A549 (cell line): Measurements from ENCODE around the gene SH3PXD2B. TPM values are rescaled to one million over a fixed set of nuclear protein-coding genes. Genes with fewer than 3 reads are reported as not detected.

Source experiments
- ATAC-seq, 2 experiments: fragments of 200-7000 bp in 1 of 2; fragments of >200 bp in 1 of 2; cut with Nextera tagmentation in 1 of 2; cut with Tn5 transposase in 1 of 2; 3 replicates each; pipeline versions ENCODE4 v1.8.0 to v1.9.1; 2018 to 2020; ENCODE audit warnings: mild to moderate bottlenecking in 1 of 2, moderate library complexity in 1 of 2
- CTCF ChIA-PET: fragments of 300-600 bp; sonication (Branson Sonifier 250); formaldehyde crosslinking; extraction: SDS; loops from one replicate; lab custom pipeline; 2021; ENCODE audit warnings: antibody characterized with exemption, inconsistent platforms; lab: Yijun Ruan, JAX
- POLR2A ChIA-PET: fragments of 350-600 bp; formaldehyde crosslinking; extraction: SDS; loops from one replicate; lab custom pipeline; 2021; ENCODE audit warnings: antibody characterized with exemption, inconsistent platforms; lab: Yijun Ruan, JAX
- DNase-seq, 2 experiments: peaks; one replicate each; pipeline versions ENCODE4 v3.0.0 to v3.0.0-alpha.2; 2011 to 2016; ENCODE audit warnings: low read depth in 1 of 2, low spot score in 1 of 2
- FAIRE-seq: peaks from 2 replicates; lab custom pipeline; 2011; peaks lifted over from hg19 to GRCh38; lab: Jason Lieb, UNC
- H3K27ac ChIP-seq, 2 experiments: fragments of >200 bp; sonication (Bioruptor Twin); formaldehyde crosslinking; 3 replicates each; pipeline ENCODE4 v1.5.1; 2016 to 2017
- H3K4me1 ChIP-seq: fragments of >200 bp; sonication (Bioruptor Twin); formaldehyde crosslinking; 3 replicates; pipeline ENCODE4 v1.6.1; 2016
- H3K4me2 ChIP-seq: fragments of >200 bp; sonication (Bioruptor Twin); formaldehyde crosslinking; 3 replicates; pipeline ENCODE4 v1.6.1; 2016
- H3K4me3 ChIP-seq: fragments of >200 bp; sonication (Bioruptor Twin); formaldehyde crosslinking; 3 replicates; pipeline ENCODE4 v1.5.1; 2016
- H3K9me3 ChIP-seq: fragments of >200 bp; sonication (Bioruptor Twin); formaldehyde crosslinking; 3 replicates; pipeline ENCODE4 v1.6.1; 2016
- EHF ChIP-seq: fragments of 250-450 bp; sonication (Bioruptor Pico); IDR thresholded peaks from 2 replicates; pipeline ENCODE4 v1.5.0; 2020; ENCODE audit warnings: mild to moderate bottlenecking
- ESRRA ChIP-seq: fragments of 150-350 bp; IDR thresholded peaks from 2 replicates; pipeline ENCODE4 v1.6.1; 2014; ENCODE audit warnings: mild to moderate bottlenecking, low read length, borderline replicate concordance
- HEYL ChIP-seq: fragments of 250-450 bp; sonication (Bioruptor Pico); IDR thresholded peaks from 2 replicates; pipeline ENCODE4 v1.8.0; 2021; ENCODE audit warnings: mild to moderate bottlenecking, moderate library complexity
- HOXA7 ChIP-seq: fragments of 250-450 bp; sonication (Bioruptor Pico); IDR thresholded peaks from 2 replicates; pipeline ENCODE4 v1.5.0; 2020; ENCODE audit warnings: mild to moderate bottlenecking, moderate library complexity
- HOXB13 ChIP-seq: fragments of 250-450 bp; sonication (Bioruptor Pico); IDR thresholded peaks from 2 replicates; pipeline ENCODE4 v1.5.0; 2020; ENCODE audit warnings: low read depth, mild to moderate bottlenecking, moderate library complexity
- JUNB ChIP-seq: fragments of >200 bp; sonication (Bioruptor Twin); formaldehyde crosslinking; IDR thresholded peaks from 2 replicates; pipeline ENCODE4 v1.6.1; 2016
- KDM5A ChIP-seq: fragments of 200-600 bp; sonication (generic); IDR thresholded peaks from 2 replicates; pipeline ENCODE4 v1.6.1; 2016; ENCODE audit warnings: antibody characterized with exemption, mild to moderate bottlenecking
- MYC ChIP-seq: IDR thresholded peaks from 2 replicates; pipeline ENCODE4 v1.6.1; 2012; ENCODE audit warnings: mild to moderate bottlenecking, inconsistent platforms, low read length, improper control_type of control experiment, borderline replicate concordance
- NFE2L2 ChIP-seq: fragments of 150-350 bp; conservative IDR thresholded peaks from 2 replicates; pipeline ENCODE4 v1.6.1; 2014; ENCODE audit warnings: low read length
- NPAS2 ChIP-seq: fragments of 250-450 bp; sonication (Bioruptor Pico); IDR thresholded peaks from 2 replicates; pipeline ENCODE4 v1.8.0; 2022; ENCODE audit warnings: mild to moderate bottlenecking, moderate library complexity, borderline replicate concordance
- NR3C1 ChIP-seq: fragments of >200 bp; sonication (Bioruptor Twin); formaldehyde crosslinking; IDR thresholded peaks from 3 replicates; pipeline ENCODE4 v1.6.1; 2017
- PHF8 ChIP-seq: fragments of 200-600 bp; sonication (generic); IDR thresholded peaks from 2 replicates; pipeline ENCODE4 v1.6.1; 2016; ENCODE audit warnings: low read depth, mild to moderate bottlenecking, antibody characterized with exemption, moderate library complexity, borderline replicate concordance
- RAD21 ChIP-seq, 2 experiments: fragments of >200 bp in 1 of 2; sonication (Bioruptor Twin) in 1 of 2; formaldehyde crosslinking in 1 of 2; IDR thresholded peaks in 1 of 2; conservative IDR thresholded peaks in 1 of 2; 2 replicates in 1 of 2; 3 replicates in 1 of 2; pipeline ENCODE4 v1.6.1; 2012 to 2018; ENCODE audit warnings: inconsistent platforms in 1 of 2
- RCOR1 ChIP-seq: fragments of 150-350 bp; IDR thresholded peaks from 2 replicates; pipeline ENCODE4 v1.6.1; 2014; ENCODE audit warnings: antibody characterized with exemption, low read length, low read depth
- SREBF2 ChIP-seq: fragments of 450-650 bp; IDR thresholded peaks from 2 replicates; pipeline ENCODE4 v1.6.1; 2014; ENCODE audit warnings: mild to moderate bottlenecking, moderate library complexity
- TP53 ChIP-seq: fragments of 250-450 bp; sonication (Bioruptor Pico); IDR thresholded peaks from 2 replicates; pipeline ENCODE4 v1.5.0; 2021; ENCODE audit warnings: mild to moderate bottlenecking, moderate library complexity
- WGBS: methylation state at CpG from one replicate; pipeline ENCODE4 v1.1.6; 2017; ENCODE audit errors: missing lambda C conversion rate; 5-methylcytosine and 5-hydroxymethylcytosine counted together
- polyA plus RNA-seq, 4 experiments: library from polyadenylated mRNA; depleted of rRNA in 3 of 4; stranded (reverse); fragments of >200 nt; fragmentation: RNase III in 1 of 4; extraction: RNeasy Plus Mini Kit Qiagen cat#74134 plus additional on column Dnase treatment in 1 of 4; gene quantifications; 2 replicates in 3 of 4; 3 replicates in 1 of 4; pipeline ENCODE4 v1.2.3, GENCODE V29; 2011 to 2017
- TF ChIP-seq, protein P1 (sequence below): fragments of 200-600 bp; sonication (generic); IDR thresholded peaks from 2 replicates; pipeline ENCODE4 v1.6.1; 2016; ENCODE audit warnings: antibody characterized with exemption, mild to moderate bottlenecking, moderate library complexity
- TF ChIP-seq, protein P2 (sequence below): fragments of 450-650 bp; IDR thresholded peaks from 2 replicates; pipeline ENCODE4 v1.6.1; 2014; ENCODE audit warnings: antibody characterized with exemption
- TF ChIP-seq, protein P3 (sequence below): IDR thresholded peaks from 2 replicates; pipeline ENCODE4 v1.6.1; 2012
- TF ChIP-seq, protein P4 (sequence below): IDR thresholded peaks from 2 replicates; pipeline ENCODE4 v1.6.1; 2012
- TF ChIP-seq, protein P5 (sequence below): fragments of 150-350 bp; IDR thresholded peaks from 2 replicates; pipeline ENCODE4 v1.6.1; 2014; ENCODE audit warnings: low read depth, mild to moderate bottlenecking, low read length
- TF ChIP-seq, protein P6 (sequence below): IDR thresholded peaks from 2 replicates; pipeline ENCODE4 v1.6.1; 2012; ENCODE audit warnings: low read depth, borderline replicate concordance

Gene SH3PXD2B
- polyA plus RNA-seq, 2 of the 4 experiments (the other 2 are of a cell fraction), result 15.1 to 15.5 TPM

DNA sequence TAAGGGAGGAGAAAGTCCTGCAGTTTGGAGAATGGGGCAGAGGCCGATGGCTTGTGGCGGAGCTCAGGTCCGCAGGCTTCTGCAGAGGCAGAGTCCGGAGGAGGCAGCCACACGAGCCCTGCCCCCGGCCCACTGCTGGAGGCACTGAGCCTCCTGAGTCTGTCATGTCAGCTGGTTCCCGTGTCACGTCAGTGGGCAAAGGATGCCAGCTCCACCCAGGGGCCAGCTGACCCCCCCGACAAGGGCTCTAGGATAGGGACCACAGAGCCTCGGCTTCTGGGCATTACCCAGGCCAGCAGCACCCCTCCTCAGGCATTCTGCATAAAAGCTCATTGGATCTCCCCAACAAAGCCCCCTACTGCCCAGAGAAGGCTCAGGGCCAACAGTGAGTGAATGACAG lies 8.5 kb downstream of the SH3PXD2B start (continued):
- TF ChIP-seq, protein P1, sequence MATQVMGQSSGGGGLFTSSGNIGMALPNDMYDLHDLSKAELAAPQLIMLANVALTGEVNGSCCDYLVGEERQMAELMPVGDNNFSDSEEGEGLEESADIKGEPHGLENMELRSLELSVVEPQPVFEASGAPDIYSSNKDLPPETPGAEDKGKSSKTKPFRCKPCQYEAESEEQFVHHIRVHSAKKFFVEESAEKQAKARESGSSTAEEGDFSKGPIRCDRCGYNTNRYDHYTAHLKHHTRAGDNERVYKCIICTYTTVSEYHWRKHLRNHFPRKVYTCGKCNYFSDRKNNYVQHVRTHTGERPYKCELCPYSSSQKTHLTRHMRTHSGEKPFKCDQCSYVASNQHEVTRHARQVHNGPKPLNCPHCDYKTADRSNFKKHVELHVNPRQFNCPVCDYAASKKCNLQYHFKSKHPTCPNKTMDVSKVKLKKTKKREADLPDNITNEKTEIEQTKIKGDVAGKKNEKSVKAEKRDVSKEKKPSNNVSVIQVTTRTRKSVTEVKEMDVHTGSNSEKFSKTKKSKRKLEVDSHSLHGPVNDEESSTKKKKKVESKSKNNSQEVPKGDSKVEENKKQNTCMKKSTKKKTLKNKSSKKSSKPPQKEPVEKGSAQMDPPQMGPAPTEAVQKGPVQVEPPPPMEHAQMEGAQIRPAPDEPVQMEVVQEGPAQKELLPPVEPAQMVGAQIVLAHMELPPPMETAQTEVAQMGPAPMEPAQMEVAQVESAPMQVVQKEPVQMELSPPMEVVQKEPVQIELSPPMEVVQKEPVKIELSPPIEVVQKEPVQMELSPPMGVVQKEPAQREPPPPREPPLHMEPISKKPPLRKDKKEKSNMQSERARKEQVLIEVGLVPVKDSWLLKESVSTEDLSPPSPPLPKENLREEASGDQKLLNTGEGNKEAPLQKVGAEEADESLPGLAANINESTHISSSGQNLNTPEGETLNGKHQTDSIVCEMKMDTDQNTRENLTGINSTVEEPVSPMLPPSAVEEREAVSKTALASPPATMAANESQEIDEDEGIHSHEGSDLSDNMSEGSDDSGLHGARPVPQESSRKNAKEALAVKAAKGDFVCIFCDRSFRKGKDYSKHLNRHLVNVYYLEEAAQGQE, result no peak
- TF ChIP-seq RAD21 (conservative IDR thresholded peaks at IDR 0.05 in 1 of 2, IDR thresholded peaks at IDR 0.05 in 1 of 2) (no peak), NPAS2 (CRISPR knock-in tag) (no peak), EHF (CRISPR knock-in tag) (no peak)
- TF ChIP-seq, protein P2, sequence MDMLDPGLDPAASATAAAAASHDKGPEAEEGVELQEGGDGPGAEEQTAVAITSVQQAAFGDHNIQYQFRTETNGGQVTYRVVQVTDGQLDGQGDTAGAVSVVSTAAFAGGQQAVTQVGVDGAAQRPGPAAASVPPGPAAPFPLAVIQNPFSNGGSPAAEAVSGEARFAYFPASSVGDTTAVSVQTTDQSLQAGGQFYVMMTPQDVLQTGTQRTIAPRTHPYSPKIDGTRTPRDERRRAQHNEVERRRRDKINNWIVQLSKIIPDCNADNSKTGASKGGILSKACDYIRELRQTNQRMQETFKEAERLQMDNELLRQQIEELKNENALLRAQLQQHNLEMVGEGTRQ, result no peak

DNA sequence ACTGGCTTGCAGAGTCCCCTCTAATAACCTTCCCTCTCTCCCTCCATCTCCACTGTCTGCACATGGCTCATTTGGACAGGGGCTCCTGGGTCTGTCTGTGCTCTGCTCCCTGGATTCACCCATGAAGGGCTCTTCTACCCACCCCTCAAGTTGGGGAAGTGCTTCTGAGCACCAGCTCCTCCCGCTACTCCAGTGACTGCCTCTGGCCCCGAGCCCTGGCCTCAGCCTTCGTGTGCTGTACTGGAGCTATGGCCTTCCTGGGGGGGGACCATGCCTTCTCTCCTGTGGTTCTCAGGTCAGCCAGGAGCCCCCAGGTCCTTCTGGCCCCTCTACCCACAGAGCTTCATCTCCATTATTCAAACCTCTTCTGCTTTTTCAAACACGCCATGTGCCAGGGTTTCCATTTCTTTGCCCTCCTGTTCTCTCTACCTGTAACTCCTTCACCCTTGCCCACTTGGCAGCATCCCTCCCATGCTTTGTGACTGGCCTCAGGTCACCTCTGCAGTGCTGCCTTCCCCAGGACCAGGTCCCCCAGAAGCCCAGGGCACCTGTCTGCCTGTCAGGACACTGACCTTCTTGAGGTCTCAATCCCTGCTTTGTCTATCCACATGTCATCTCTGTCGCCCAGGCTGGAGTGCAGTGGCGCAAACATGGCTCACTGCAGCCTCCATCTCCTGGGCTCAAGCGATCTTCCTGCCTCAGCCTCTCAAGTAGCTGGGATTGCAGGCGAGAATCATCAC lies 9.5 kb downstream of the SH3PXD2B start:
- H3K27ac ChIP-seq, result peak overlapping the region; percentile 49 to 80; a peak in 5 of 6 replicates
- peak overlapping the region; percentile 56 for H3K4me2 ChIP-seq
- ATAC-seq (peak in 1 of 2 experiments; percentile 19; a peak in 2 of 6 replicates), DNase-seq (no peak), FAIRE-seq (no peak)
- H3K9me3 ChIP-seq, result no peaks in the 10 kb centered on the region
- TF ChIP-seq TP53 (CRISPR knock-in tag) (no peak), JUNB (no peak)
- H3K4me1 ChIP-seq, result peaks cover 27% of the 10 kb centered on the region
- no peak overlapping the region for H3K4me3 ChIP-seq
- ChIA-PET POLR2A (no interaction called here), CTCF (interaction anchor here (0.9 to 1.8 kb wide), 8 partner anchors 8 to 620 kb away, joined by 3 to 6 read pairs (median 4); no protein-coding TSS in a partner anchor)
- WGBS, result 92% methylated on average over 8 of the region's 8 CpGs

DNA sequence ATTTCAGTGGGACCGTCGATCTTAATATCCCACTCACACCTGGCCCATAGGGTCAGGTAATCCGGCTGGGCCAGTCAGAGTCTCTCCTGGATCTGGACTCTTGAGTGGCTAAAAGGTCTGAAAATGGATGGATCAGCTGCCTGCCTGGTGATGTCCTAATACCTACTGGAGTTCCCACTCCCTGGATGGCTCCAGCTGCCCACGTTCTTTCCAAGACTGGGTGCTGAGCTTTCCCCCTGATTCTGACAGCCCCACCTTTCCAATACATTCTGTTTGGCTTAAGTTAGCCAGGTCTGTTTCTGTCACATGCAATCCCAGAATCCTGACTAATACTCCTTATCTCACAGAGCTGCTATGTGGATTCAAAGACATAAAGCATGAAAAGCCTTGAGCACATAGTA lies 10.2 kb downstream of the SH3PXD2B start:
- WGBS, result 87% methylated on average over 4 of the region's 4 CpGs
- peak; percentile 27 to 28; a peak in 3 of 6 replicates for ATAC-seq
- ChIA-PET POLR2A (no interaction called here), CTCF (interaction anchor here (0.9 to 1.8 kb wide), 7 partner anchors 9 to 621 kb away, joined by 3 to 6 read pairs (median 3); no protein-coding TSS in a partner anchor)
- Histone ChIP-seq H3K27ac (peak overlapping the region; percentile 49 to 80), H3K4me2 (peak overlapping the region; percentile 56), H3K4me1 (peaks cover 27% of the 10 kb centered on the region), H3K9me3 (no peaks in the 10 kb centered on the region), H3K4me3 (no peak overlapping the region)
- FAIRE-seq, result no peak
- DNase-seq, result no peak
- TF ChIP-seq, protein P3, sequence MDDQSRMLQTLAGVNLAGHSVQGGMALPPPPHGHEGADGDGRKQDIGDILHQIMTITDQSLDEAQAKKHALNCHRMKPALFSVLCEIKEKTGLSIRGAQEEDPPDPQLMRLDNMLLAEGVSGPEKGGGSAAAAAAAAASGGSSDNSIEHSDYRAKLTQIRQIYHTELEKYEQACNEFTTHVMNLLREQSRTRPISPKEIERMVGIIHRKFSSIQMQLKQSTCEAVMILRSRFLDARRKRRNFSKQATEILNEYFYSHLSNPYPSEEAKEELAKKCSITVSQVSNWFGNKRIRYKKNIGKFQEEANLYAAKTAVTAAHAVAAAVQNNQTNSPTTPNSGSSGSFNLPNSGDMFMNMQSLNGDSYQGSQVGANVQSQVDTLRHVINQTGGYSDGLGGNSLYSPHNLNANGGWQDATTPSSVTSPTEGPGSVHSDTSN, result no peak
- TF ChIP-seq, protein P4, sequence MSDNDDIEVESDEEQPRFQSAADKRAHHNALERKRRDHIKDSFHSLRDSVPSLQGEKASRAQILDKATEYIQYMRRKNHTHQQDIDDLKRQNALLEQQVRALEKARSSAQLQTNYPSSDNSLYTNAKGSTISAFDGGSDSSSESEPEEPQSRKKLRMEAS, result no peak
- TF ChIP-seq, protein P5, sequence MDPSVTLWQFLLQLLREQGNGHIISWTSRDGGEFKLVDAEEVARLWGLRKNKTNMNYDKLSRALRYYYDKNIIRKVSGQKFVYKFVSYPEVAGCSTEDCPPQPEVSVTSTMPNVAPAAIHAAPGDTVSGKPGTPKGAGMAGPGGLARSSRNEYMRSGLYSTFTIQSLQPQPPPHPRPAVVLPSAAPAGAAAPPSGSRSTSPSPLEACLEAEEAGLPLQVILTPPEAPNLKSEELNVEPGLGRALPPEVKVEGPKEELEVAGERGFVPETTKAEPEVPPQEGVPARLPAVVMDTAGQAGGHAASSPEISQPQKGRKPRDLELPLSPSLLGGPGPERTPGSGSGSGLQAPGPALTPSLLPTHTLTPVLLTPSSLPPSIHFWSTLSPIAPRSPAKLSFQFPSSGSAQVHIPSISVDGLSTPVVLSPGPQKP, result no peak
- TF ChIP-seq HEYL (CRISPR knock-in tag), result no peak
- TF ChIP-seq KDM5A, result no peak
- no peak for TF ChIP-seq JUNB
- TF ChIP-seq HOXA7 (CRISPR knock-in tag), result no peak
- TF ChIP-seq RCOR1, result no peak
- TF ChIP-seq MYC, result no peak
- no peak for TF ChIP-seq PHF8
- TF ChIP-seq ESRRA, result no peak
- TF ChIP-seq, protein P6, sequence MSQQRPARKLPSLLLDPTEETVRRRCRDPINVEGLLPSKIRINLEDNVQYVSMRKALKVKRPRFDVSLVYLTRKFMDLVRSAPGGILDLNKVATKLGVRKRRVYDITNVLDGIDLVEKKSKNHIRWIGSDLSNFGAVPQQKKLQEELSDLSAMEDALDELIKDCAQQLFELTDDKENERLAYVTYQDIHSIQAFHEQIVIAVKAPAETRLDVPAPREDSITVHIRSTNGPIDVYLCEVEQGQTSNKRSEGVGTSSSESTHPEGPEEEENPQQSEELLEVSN, result no peak
- no peak for TF ChIP-seq NR3C1
- TF ChIP-seq SREBF2, result no peak
- TF ChIP-seq NFE2L2, result no peak
- TF ChIP-seq, protein P2, result no peak
- TF ChIP-seq HOXB13 (CRISPR knock-in tag), result no peak
